ENCODE measurements around the gene BMPER. TPM values are rescaled to one million over a fixed set of nuclear protein-coding genes. Genes with fewer than 3 reads are reported as not detected.

The BMPER gene
- total RNA-seq, 2 experiments from 2014 or later: not detected

GRCh38 chr7:34083440-34083839 is 178.1 kb downstream of the BMPER start:
- Histone ChIP-seq H3K9me3 (ENCODE audit: control insufficient read depth in 1 of 2, insufficient read depth in 1 of 2, low read length in 2 of 2) (peaks cover 0 to 9% of the 10 kb centered on the region in 2 experiments), H3K27me3 (ENCODE audit: control insufficient read depth in 1 of 2, insufficient read depth in 2 of 2, low read length in 2 of 2) (no peaks in the 10 kb centered on the region), H3K27ac (ENCODE audit: low read depth in 1 of 2, low read length in 2 of 2) (no peak overlapping the region), H3K36me3 (ENCODE audit: insufficient read depth, low read length) (no peaks in the 10 kb centered on the region), H3K4me1 (ENCODE audit: insufficient read depth, low read length) (no peaks in the 10 kb centered on the region), H3K4me3 (ENCODE audit: low read length) (no peak overlapping the region)
- no peak for DNase-seq
- H3K4me1 Mint-ChIP-seq (ENCODE audit: low read depth): no peaks in the 10 kb centered on the region
- no peak overlapping the region for H3K27ac Mint-ChIP-seq
- H3K27me3 Mint-ChIP-seq: no peaks in the 10 kb centered on the region
- intact Hi-C loops (cut with DNase I, micrococcal nuclease): no loop called here
- peaks cover 2% of the 10 kb centered on the region for H3K9me3 Mint-ChIP-seq
- POLR2A ChIA-PET: no interaction called here
- H3K36me3 Mint-ChIP-seq (ENCODE audit: low read depth): no peaks in the 10 kb centered on the region
- ATAC-seq (ENCODE audit: poor library complexity): no peak
- CTCF ChIA-PET: no interaction called here
- TF ChIP-seq CTCF (IDR thresholded peaks at IDR 0.05): no peak
- no peak overlapping the region for H3K4me3 Mint-ChIP-seq

GRCh38 chr7:34084651-34085050 is 179.3 kb downstream of the BMPER start:
- H3K36me3 ChIP-seq (ENCODE audit: insufficient read depth, low read length): no peaks in the 10 kb centered on the region
- no peak for TF ChIP-seq CTCF (IDR thresholded peaks at IDR 0.05)
- peaks cover 2% of the 10 kb centered on the region for H3K9me3 Mint-ChIP-seq
- H3K9me3 ChIP-seq (ENCODE audit: control insufficient read depth in 1 of 2, insufficient read depth in 1 of 2, low read length in 2 of 2): peaks cover 0 to 3% of the 10 kb centered on the region in 2 experiments
- no peaks in the 10 kb centered on the region for H3K4me1 Mint-ChIP-seq (ENCODE audit: low read depth)
- ChIA-PET POLR2A (no interaction called here), CTCF (no interaction called here)
- H3K27me3 Mint-ChIP-seq: no peaks in the 10 kb centered on the region
- H3K4me1 ChIP-seq (ENCODE audit: insufficient read depth, low read length): no peaks in the 10 kb centered on the region
- no peaks in the 10 kb centered on the region for H3K36me3 Mint-ChIP-seq (ENCODE audit: low read depth)
- ATAC-seq (ENCODE audit: poor library complexity) (no peak), DNase-seq (no peak)
- H3K27me3 ChIP-seq (ENCODE audit: control insufficient read depth in 1 of 2, insufficient read depth in 2 of 2, low read length in 2 of 2): no peaks in the 10 kb centered on the region
- no peak overlapping the region for H3K4me3 Mint-ChIP-seq
- H3K27ac Mint-ChIP-seq: no peak overlapping the region
- intact Hi-C loops (cut with DNase I, micrococcal nuclease): no loop called here
- H3K4me3 ChIP-seq (ENCODE audit: low read length): no peak overlapping the region
- no peak overlapping the region for H3K27ac ChIP-seq (ENCODE audit: low read depth in 1 of 2, low read length in 2 of 2)

- no peak overlapping the region for H3K4me3 ChIP-seq (ENCODE audit: low read length)
- Mint-ChIP-seq H3K4me1 (ENCODE audit: low read depth) (no peaks in the 10 kb centered on the region), H3K4me3 (no peak overlapping the region), H3K9me3 (peaks cover 4% of the 10 kb centered on the region), H3K27ac (no peak overlapping the region), H3K27me3 (no peaks in the 10 kb centered on the region), H3K36me3 (ENCODE audit: low read depth) (no peaks in the 10 kb centered on the region)
- ATAC-seq (ENCODE audit: poor library complexity): no peak
- DNase-seq: no peak
- POLR2A ChIA-PET: no interaction called here
- no peak overlapping the region for H3K27ac ChIP-seq (ENCODE audit: low read depth in 1 of 2, low read length in 2 of 2)
- H3K27me3 ChIP-seq (ENCODE audit: control insufficient read depth in 1 of 2, insufficient read depth in 2 of 2, low read length in 2 of 2): no peaks in the 10 kb centered on the region
- intact Hi-C loops (cut with DNase I, micrococcal nuclease): no loop called here
- TF ChIP-seq CTCF (IDR thresholded peaks at IDR 0.05): no peak
- no peaks in the 10 kb centered on the region for H3K4me1 ChIP-seq (ENCODE audit: insufficient read depth, low read length)
- H3K36me3 ChIP-seq (ENCODE audit: insufficient read depth, low read length): no peaks in the 10 kb centered on the region
- H3K9me3 ChIP-seq (ENCODE audit: control insufficient read depth in 1 of 2, insufficient read depth in 1 of 2, low read length in 2 of 2): peaks cover 0 to 3% of the 10 kb centered on the region in 2 experiments
- CTCF ChIA-PET: no interaction called here
These were observed 180.7 kb downstream of the BMPER start for GRCh38 chr7:34086064-34086463.
